DLD1 (cell line): ENCODE data around the gene ALOX15B.

ENCODE experiments used
- in situ Hi-C: cut with HindIII; loops from 2 replicates; pipeline ENCODE4 v1.10.0; 2017; ENCODE audit warnings: low sequenced_read_pairs

ALOX15B gene

GRCh38 chr17:8039611-8040168 is 831 bp downstream of the ALOX15B start:
- in situ Hi-C loops: no loop called here

DNA sequence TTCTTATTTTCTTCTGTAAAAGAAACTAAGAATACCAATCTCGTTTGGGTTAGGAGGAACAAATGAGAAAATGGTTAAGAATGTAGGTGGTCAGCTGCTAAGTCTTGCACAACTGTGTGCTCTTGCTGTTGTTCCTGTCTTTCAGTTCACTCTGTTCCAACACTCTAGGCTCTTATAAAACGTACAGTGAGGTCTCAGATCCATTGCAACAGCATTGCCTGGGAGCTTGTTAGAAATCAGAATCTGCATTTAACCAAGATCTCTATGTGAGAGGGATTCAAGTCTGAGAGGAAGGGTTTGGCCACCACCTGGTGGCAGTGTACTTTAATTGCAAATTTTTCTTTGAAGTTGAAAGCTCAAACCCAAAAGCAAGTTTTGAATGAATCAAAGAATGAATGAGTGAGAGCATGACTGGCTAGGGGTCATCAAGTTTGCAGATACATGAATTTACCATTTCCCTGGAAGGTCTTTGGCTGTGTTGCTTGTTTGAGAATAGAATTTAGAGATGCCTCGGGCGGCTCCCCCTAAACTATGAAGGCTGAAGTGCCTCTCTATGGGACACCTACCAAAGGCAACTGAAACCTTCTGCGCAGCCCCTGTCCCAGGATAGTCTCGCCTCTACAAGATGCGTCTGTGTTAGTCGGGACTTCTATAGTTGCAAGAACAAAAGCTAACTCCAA is 2.5 kb downstream of the ALOX15B start:
- in situ Hi-C loops: no loop called here

GRCh38 chr17:8041979-8042378 is 3.1 kb downstream of the ALOX15B start:
- in situ Hi-C loops: no loop called here

DNA sequence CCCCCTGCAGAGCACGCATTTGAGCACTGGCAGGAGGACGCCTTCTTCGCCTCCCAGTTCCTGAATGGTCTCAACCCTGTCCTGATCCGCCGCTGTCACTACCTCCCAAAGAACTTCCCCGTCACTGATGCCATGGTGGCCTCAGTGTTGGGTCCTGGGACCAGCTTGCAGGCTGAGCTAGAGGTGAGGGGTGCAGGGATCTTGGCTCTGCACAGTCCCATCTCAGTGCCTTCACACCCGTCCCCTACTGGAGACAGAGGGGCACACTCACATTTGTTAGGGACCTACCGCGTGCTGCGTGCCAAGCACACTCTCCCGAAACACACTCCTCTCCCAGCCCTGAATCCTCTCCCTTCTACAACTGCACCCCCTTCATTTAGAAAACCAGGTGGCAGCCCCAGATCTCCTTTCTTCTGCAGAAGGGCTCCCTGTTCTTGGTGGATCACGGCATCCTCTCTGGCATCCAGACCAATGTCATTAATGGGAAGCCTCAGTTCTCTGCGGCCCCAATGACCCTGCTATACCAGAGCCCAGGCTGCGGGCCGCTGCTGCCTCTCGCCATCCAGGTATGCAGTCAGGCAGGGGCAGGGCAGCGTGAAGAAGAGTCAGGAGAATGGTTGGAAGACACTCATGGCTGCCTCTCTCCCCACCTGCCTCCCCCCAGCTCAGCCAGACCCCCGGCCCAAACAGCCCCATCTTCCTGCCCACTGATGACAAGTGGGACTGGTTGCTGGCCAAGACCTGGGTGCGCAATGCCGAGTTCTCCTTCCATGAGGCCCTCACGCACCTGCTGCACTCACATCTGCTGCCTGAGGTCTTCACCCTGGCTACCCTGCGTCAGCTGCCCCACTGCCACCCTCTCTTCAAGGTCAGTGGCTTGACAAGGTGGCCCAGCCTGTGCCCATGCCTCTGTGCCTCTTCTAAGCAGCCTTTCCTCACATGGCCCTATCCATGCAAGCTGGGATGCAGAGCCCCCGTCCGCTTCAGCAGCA is 6.3 kb downstream of the ALOX15B start:
- in situ Hi-C loops: no loop called here

- in situ Hi-C loops: no loop called here
Measured at GRCh38 chr17:8046306-8046928, 7.6 kb downstream of the ALOX15B start.

DNA sequence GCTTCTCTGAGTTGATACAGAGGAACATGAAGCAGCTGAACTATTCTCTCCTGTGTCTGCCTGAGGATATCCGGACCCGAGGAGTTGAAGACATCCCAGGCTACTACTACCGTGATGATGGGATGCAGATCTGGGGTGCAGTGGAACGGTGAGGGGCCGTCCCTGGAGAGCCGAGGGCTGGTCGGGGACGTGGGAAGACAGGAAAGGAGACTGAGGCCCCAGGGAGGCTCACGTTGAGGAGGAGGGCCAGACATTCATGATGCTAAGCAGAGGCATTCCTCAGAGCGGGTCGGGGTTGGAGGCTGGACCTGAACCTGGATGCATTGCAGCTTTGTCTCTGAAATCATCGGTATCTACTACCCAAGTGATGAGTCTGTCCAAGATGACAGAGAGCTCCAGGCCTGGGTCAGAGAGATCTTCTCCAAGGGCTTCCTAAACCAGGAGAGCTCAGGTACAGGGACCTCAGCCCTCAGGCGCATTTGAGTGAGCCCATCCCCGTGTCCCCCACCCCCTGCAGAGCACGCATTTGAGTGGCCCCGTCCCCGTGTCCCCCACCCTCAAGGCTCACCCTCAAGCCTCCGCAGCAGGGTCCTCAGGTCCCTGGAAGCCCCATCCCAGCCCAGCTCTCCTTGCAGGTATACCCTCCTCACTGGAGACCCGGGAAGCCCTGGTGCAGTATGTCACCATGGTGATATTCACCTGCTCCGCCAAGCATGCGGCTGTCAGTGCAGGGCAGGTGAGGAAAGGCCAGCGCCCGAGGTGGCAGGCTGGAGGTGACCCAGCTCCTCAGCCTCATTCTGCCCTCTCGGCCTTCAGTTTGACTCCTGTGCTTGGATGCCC is 8.3 kb downstream of the ALOX15B start:
- in situ Hi-C loops: no loop called here

DNA sequence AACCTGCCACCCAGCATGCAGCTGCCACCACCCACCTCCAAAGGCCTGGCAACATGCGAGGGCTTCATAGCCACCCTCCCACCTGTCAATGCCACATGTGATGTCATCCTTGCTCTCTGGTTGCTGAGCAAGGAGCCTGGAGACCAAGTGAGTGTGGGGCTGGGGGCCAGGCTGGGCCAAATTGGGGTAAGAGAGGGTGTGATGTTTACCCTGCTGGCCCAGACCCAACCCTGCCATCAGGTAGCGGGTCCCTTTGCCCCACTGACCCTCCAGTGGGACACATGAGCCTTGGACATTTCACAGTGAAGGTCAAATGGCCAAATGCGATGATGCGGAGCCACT is 8.9 kb downstream of the ALOX15B start:
- in situ Hi-C loops: no loop called here

DNA sequence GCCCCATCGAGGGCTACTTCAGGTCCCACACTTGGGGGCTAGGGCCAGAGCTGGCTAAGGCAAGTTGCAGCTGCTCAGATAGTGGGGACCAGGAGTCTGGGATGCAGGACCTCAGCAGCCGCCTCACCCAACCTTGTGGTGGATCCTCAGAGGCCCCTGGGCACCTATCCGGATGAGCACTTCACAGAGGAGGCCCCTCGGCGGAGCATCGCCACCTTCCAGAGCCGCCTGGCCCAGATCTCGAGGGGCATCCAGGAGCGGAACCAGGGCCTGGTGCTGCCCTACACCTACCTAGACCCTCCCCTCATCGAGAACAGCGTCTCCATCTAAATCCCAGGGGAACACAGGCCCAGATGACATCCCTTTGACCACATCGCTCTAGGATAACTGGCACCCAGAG is 9.4 kb downstream of the ALOX15B start:
- in situ Hi-C loops: no loop called here

GRCh38 chr17:8048736-8049135 is 9.9 kb downstream of the ALOX15B start:
- in situ Hi-C loops: no loop called here

DNA sequence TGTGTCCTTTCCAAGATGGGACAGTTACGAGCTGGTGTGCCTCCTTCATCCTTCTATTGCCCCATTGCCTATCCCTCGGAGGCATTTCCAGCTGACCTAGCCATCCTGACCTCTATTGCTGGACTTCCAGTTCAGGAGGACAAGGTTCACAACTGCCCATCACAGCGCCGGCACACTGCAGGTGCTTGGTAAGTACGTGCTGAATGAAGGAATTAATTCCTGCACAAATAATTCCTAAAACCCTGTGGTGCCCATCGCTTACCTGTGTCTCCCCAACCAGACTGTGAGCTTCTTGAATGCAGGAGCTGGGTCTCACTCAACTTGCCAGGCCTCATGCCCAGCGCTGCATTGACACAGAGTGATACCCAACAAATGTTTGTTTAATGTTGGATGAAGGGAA is 13.0 kb downstream of the ALOX15B start:
- in situ Hi-C loops: no loop called here

DNA sequence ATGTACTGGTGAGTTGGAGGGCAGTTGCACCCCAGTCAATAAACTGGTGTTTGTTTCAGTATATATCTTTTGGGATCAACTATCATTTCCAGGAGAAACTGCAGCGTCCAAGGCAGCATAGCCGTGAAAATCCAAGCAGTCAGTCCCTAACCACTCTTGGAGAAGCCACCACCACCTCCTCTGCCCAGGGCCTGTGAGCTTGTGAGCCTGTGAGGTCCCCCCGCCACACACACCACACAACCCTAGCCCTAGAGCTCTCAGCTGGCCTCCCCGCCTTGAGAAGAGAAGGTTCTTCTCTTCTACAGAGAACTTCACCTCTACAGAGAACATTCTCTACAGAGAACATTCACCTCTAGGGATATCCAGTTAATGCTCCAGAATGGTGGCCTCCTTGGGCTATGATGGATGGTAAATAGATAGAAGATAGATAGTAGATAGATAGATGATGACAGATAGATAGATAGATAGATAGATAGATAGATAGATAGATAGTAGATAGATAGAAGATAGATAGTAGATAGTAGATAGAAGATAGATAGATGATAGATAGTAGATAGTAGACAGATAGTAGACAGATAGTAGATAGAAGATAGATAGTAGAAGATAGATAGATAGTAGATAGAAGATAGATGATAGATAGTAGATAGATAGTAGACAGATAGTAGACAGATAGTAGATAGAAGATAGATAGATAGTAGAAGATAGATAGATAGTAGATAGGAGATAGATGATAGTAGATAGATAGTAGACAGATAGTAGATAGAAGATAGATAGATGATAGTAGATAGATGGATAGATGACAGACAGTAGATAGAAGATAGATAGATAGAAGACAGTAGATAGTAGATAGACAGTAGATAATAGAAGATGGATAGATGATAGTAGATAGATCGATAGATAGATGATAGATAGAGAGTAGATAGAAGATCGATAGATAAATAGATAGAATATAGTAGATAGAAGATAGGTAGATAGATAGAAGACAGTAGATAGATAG is 13.7 kb downstream of the ALOX15B start:
- in situ Hi-C loops: no loop called here

DNA sequence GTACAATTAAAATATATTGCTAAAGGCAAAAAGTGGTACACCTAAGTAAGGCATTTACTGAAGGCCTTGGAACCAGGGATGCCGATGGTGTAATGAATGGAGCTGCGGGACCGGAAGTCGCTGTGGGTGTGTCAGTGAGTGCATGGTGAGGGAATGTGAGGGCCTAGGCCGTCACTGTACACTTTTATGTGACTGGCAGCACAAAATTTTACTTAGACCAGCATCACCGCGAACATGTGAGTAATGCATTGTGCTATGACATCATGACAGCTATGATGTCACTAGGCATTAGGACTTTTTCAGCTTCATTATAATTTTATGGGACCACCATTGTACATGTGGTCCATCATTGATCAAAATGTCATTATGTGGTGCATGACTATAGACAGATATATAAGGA is 14.7 kb downstream of the ALOX15B start:
- in situ Hi-C loops: no loop called here

GRCh38 chr17:8055851-8056231 is 17.0 kb downstream of the ALOX15B start:
- in situ Hi-C loops: no loop called here

- in situ Hi-C loops: no loop called here
Measured at GRCh38 chr17:8056232-8056975, 17.5 kb downstream of the ALOX15B start.

GRCh38 chr17:8056976-8057625 is 18.2 kb downstream of the ALOX15B start:
- in situ Hi-C loops: no loop called here

- in situ Hi-C loops: no loop called here
Measured at GRCh38 chr17:8057691-8058114, 18.8 kb downstream of the ALOX15B start.

GRCh38 chr17:8059131-8059530 is 20.3 kb downstream of the ALOX15B start:
- in situ Hi-C loops: no loop called here

GRCh38 chr17:8060274-8060673 is 21.4 kb downstream of the ALOX15B start:
- in situ Hi-C loops: no loop called here
